Upper lobe of left lung (tissue), 6 donors: ENCODE measurements around the gene TMEM140. TPM values are rescaled to one million over a fixed set of nuclear protein-coding genes. Genes with fewer than 3 reads are reported as not detected.
A peak's percentile ranks its signal among the peaks of the same experiment; 100 is the strongest.
"Not testable (repeated sequence)": the region's sequence is repeated elsewhere in the genome, so short reads cannot be mapped to it uniquely, and the experiment has no call there.

ENCODE experiments used
- ATAC-seq, 2 donors: fragments of 200-7000 bp; cut with Tn5 transposase; one replicate each; pipeline ENCODE4 v1.9.1; 2022; ENCODE audit warnings: mild to moderate bottlenecking in 2 of 2, moderate library complexity in 2 of 2; ENCODE audit not compliant: low FRiP score in 2 of 2
- DNase-seq, 2 donors: peaks; one replicate each; pipeline ENCODE4 v3.0.0-alpha.2; 2019 to 2020
- H3K27ac ChIP-seq, 4 donors: fragments of 200-600 bp; sonication (generic); one replicate each; pipeline ENCODE4 v1.5.1; 2016 to 2019
- H3K27me3 ChIP-seq, 4 donors: fragments of 200-600 bp; sonication (generic); one replicate each; pipeline ENCODE4 v1.5.1; 2017 to 2019
- H3K36me3 ChIP-seq, 4 donors: fragments of 200-600 bp; sonication (generic); one replicate each; pipeline ENCODE4 v1.5.1; 2016 to 2019
- H3K4me1 ChIP-seq, 4 donors: fragments of 200-600 bp; sonication (generic); one replicate each; pipeline ENCODE4 v1.5.1; 2018 to 2019
- H3K4me3 ChIP-seq, 4 donors: fragments of 200-600 bp; sonication (generic); one replicate each; pipeline ENCODE4 v1.5.1; 2017 to 2019; ENCODE audit warnings: mild to moderate bottlenecking in 2 of 4, moderate library complexity in 1 of 4
- H3K9me3 ChIP-seq, 4 donors: fragments of 200-600 bp; sonication (generic); one replicate each; pipeline ENCODE4 v1.5.1; 2018 to 2019
- CTCF ChIP-seq, 6 experiments: fragments of 450-650 bp in 4 of 6; fragments of 200-600 bp in 2 of 6; sonication (generic) in 2 of 6; IDR thresholded peaks; one replicate each; pipeline ENCODE4 v1.5.1; 2016 to 2019; ENCODE audit warnings: antibody characterized with exemption in 6 of 6
- EP300 ChIP-seq, 4 donors: sonication (generic); formaldehyde crosslinking; IDR thresholded peaks; one replicate each; pipeline ENCODE4 v1.5.1; 2017; ENCODE audit warnings: antibody characterized with exemption in 4 of 4, control low read depth in 2 of 4
- POLR2A ChIP-seq, 4 donors: fragments of 450-650 bp; IDR thresholded peaks; one replicate each; pipeline ENCODE4 v1.5.1; 2016 to 2017; ENCODE audit warnings: antibody characterized with exemption in 4 of 4, mild to moderate bottlenecking in 2 of 4
- POLR2AphosphoS5 ChIP-seq, 2 donors: sonication (generic); formaldehyde crosslinking; IDR thresholded peaks; one replicate each; pipeline ENCODE4 v1.5.1; 2017; ENCODE audit warnings: antibody characterized with exemption in 2 of 2
- WGBS, 2 donors: methylation state at CpG; one replicate each; pipeline ENCODE4 v1.1.5; 2017 to 2018; 5-methylcytosine and 5-hydroxymethylcytosine counted together
- total RNA-seq, 6 donors: library from RNA; depleted of rRNA in 4 of 6; stranded (reverse); fragments of >200 nt in 4 of 6; gene quantifications; one replicate each; pipeline versions ENCODE4 v1.1.0 to v1.2.1, GENCODE V29; 2016 to 2021
- donor health status: DM: no; HTN: no; CAD: no; lungs with moderate emphysema.
- donor health status: DM: no; HTN: yes; CAD: no; lungs with severe emphysema.

The TMEM140 gene
- total RNA-seq, 6 donors from 2014 or later: 25.2 to 59.2 (median 32.4) TPM

GRCh38 chr7:135207406-135208101 is 59.7 kb downstream of the TMEM140 start:
- no peak for ATAC-seq
- Histone ChIP-seq H3K4me3 (no peak overlapping the region), H3K9me3 (no peaks in the 10 kb centered on the region), H3K4me1 (peaks cover 26 to 45% (median 36%) of the 10 kb centered on the region in 4 donors), H3K27ac (peak overlapping the region; percentile 14 to 73 (median 60)), H3K36me3 (peaks cover 0 to 34% (median 20%) of the 10 kb centered on the region in 4 donors), H3K27me3 (no peaks in the 10 kb centered on the region)
- no peak for DNase-seq
- 61 to 70% methylated on average over 8 of the region's 8 CpGs for WGBS, 2 donors
- no peak for TF ChIP-seq POLR2A (IDR thresholded peaks at IDR 0.05)
- no peak for TF ChIP-seq POLR2AphosphoS5 (IDR thresholded peaks at IDR 0.05)

DNA sequence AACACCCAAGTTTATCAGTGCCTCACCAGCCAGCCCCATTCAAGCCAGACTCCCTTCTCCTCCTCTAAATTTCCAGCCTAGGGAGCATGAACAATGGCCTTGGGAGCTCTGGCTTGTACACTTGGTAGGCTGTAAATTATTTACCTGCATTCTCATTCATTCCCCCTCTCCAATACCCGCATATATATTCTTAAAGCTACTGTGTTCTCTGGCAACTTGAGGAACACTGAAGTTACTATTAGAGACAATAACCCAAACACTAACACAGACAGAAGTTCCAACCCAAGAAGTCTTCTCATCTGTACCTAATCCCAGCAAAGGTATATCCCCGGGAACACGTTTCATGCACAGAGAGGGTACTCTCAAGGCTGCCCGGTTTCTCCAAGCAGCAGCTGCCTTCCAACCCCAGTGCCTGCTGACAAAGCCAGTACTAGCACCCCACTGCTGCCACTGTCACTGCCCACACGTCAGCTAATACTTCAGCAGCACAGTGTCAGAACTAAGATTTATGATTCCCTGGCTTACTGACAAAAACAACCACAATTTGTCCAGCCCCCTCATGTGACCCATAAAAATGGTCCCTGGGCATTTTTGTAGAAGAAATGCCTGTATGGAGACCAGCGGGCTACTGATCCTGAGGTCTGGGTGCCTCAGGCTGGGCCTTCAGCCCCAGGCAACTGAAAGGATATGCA is 60.4 kb downstream of the TMEM140 start:
- Histone ChIP-seq H3K4me3 (no peak overlapping the region), H3K36me3 (peaks cover 0 to 28% (median 15%) of the 10 kb centered on the region in 4 donors), H3K27me3 (no peaks in the 10 kb centered on the region), H3K4me1 (peaks cover 26 to 42% (median 33%) of the 10 kb centered on the region in 4 donors), H3K27ac (peak overlapping the region; percentile 5 to 65 (median 34)), H3K9me3 (no peaks in the 10 kb centered on the region)
- WGBS, 2 donors: 64 to 77% methylated on average over 6 of the region's 6 CpGs
- TF ChIP-seq CTCF (IDR thresholded peaks at IDR 0.05) (no peak), POLR2AphosphoS5 (IDR thresholded peaks at IDR 0.05) (no peak), POLR2A (IDR thresholded peaks at IDR 0.05) (no peak), EP300 (IDR thresholded peaks at IDR 0.05) (no peak)
- no peak for DNase-seq
- ATAC-seq: no peak

- DNase-seq: no peak
- H3K4me1 ChIP-seq: peaks cover 26 to 42% (median 33%) of the 10 kb centered on the region in 4 donors
- ATAC-seq: no peak
- no peak overlapping the region for H3K27ac ChIP-seq
- H3K27me3 ChIP-seq: no peaks in the 10 kb centered on the region
- no peak overlapping the region for H3K4me3 ChIP-seq
- H3K36me3 ChIP-seq: peaks cover 0 to 18% (median 9%) of the 10 kb centered on the region in 4 donors
- no peaks in the 10 kb centered on the region for H3K9me3 ChIP-seq
- TF ChIP-seq EP300 (IDR thresholded peaks at IDR 0.05) (no peak), POLR2A (IDR thresholded peaks at IDR 0.05) (peak in 1 of 4 donors; percentile 26), POLR2AphosphoS5 (IDR thresholded peaks at IDR 0.05) (no peak)
- WGBS, 2 donors: 75 to 77% methylated on average over 7 of the region's 7 CpGs
These were observed 61.5 kb downstream of the TMEM140 start for GRCh38 chr7:135209225-135209834.

DNA sequence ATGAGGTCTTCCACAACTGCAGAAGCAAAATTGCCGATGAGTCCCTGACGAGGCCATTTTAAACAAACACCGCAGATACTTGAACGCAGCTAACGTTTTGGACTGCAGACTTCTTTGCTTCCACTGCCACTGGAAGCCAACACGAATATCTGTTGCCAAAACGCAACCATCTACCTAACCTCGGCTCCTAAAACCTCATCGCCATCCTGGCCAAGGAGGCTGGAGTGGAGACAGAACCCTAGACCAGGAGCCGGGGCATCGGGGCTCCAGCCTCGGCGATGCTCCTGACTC is 63.0 kb downstream of the TMEM140 start:
- WGBS, 2 donors: 1% methylated on average over 13 of the region's 13 CpGs; no CpG with 5 or more reads in 1 of the 2 donors
- Histone ChIP-seq H3K27ac (peak overlapping the region; percentile 88 to 97 (median 94)), H3K36me3 (peaks cover 0 to 7% (median under 1%) of the 10 kb centered on the region in 4 donors), H3K27me3 (no peaks in the 10 kb centered on the region), H3K4me3 (peak overlapping the region; percentile 74 to 96 (median 76)), H3K9me3 (no peaks in the 10 kb centered on the region), H3K4me1 (peaks cover 22 to 42% (median 33%) of the 10 kb centered on the region in 4 donors)
- no peak for TF ChIP-seq POLR2AphosphoS5 (IDR thresholded peaks at IDR 0.05)
- DNase-seq: no peak
- no peak for ATAC-seq

DNA sequence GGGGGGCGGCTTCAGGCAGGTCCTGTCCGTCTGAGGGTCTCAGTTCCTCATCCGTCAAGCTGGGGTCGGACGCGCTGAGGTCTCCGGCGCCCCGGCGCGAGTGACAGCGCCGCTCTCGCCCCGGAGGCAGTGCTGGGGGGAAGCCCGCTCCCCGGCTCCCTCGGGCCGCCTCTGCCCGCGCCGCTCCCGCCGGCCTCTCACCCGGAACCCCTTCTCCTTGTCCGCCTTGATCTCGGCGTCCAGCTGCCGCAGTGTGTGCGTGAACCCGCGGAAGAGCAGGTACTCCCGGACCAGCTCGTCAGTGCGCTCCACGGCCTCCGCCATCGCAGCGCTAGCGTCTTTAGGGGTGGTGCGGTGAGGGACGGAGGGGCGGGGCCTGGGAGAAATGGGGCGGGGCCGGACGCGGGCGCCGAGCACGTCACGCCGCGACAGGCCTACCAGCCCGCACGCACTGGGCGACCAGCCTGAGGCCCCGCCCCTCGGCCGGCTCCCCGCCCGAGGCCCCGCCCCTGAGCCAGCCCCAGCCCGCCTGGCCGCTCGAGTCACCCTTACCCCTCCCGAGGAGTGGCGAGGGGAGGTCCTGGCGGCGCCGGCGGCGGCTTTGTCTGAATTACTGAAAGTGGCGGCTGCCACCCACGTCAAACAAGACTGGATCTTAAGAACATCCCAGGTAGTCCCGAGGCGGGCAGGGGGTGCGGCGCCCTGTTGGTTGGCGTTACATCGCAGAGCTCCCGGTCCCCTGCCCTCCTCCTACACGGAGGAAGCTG is 63.5 kb downstream of the TMEM140 start, which contains the start of gene WDR91:
TSS of gene WDR91 (minus strand) at position 348 of the 767 bp plus-strand sequence. CDS start at position 324, 24 bp downstream.
- no peaks in the 10 kb centered on the region for H3K27me3 ChIP-seq
- H3K36me3 ChIP-seq: peaks cover 0 to 2% (median 0%) of the 10 kb centered on the region in 4 donors
- no peaks in the 10 kb centered on the region for H3K9me3 ChIP-seq
- H3K4me3 ChIP-seq: peak within 1 kb of the TSS; percentile 74 to 96 (median 76)
- TF ChIP-seq CTCF (IDR thresholded peaks at IDR 0.05): no peak
- TF ChIP-seq EP300 (IDR thresholded peaks at IDR 0.05): peak in 1 of 4 donors; percentile 5
- peak in 3 of 4 donors; percentile 79 to 95 (median 83) for TF ChIP-seq POLR2A (IDR thresholded peaks at IDR 0.05)
- TF ChIP-seq POLR2AphosphoS5 (IDR thresholded peaks at IDR 0.05): peak; percentile 90 to 91
- H3K27ac ChIP-seq: peak within 1 kb of the TSS; percentile 88 to 97 (median 94)
- peak; percentile 98 to 99 for ATAC-seq
- peak; percentile 98 to 100 for DNase-seq
- H3K4me1 ChIP-seq: peaks cover 22 to 42% (median 33%) of the 10 kb centered on the region in 4 donors
- WGBS, 2 donors: 0 to 2% methylated on average over 5 to 61 of the region's 82 CpGs

GRCh38 chr7:135211946-135212685 is 64.2 kb downstream of the TMEM140 start:
- peak overlapping the region; percentile 40 to 96 (median 76) for H3K4me3 ChIP-seq
- not testable (repeated sequence) for DNase-seq, H3K36me3 ChIP-seq, H3K9me3 ChIP-seq, H3K27me3 ChIP-seq
- 47 to 62% methylated on average over 27 to 29 of the region's 30 CpGs for WGBS, 2 donors
- peaks cover 22 to 38% (median 29%) of the 10 kb centered on the region in 4 donors for H3K4me1 ChIP-seq
- peak in 1 of 2 donors; percentile 63 for ATAC-seq
- H3K27ac ChIP-seq: peak overlapping the region; percentile 88 to 97 (median 94)
